Measurements from ENCODE around the gene CTNNA3. TPM values are rescaled to one million over a fixed set of nuclear protein-coding genes. Genes with fewer than 3 reads are reported as not detected.

The CTNNA3 gene
- total RNA-seq, 1 experiment from 2014 or later: 0.85 TPM

DNA sequence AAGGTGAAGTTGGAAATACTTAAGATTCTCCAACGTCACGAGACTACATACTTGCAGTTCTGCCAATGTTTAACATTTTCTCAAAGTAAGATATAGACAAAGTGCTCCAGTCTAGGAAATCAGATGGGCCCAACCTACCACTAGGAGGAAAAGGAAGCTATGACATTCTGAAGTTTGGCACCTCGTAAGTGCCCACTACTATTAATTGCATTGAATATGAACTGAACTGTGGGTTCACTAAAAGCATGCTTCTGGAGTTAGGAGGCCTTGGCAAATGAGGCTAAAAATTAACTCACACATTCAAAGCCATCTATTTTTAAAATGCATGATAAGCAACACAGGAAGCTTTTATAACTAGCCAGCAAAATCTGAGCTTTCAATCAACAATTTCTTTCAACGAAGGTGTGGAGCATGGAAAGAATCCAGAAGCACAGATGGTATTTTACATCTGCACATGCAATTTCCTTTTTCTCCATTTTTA lies 620.5 kb downstream of the CTNNA3 start:
- H3K9me3 ChIP-seq (ENCODE audit: control insufficient read depth, insufficient read depth, low read depth, low read length): no peaks in the 10 kb centered on the region
- H3K4me3 ChIP-seq (ENCODE audit: low read depth in 2 of 2, low read length in 2 of 2): no peak overlapping the region
- TF ChIP-seq SIN3A (IDR thresholded peaks at IDR 0.05; ENCODE audit: borderline replicate concordance, insufficient read depth, low read depth, low read length): no peak
- TF ChIP-seq, protein P1, sequence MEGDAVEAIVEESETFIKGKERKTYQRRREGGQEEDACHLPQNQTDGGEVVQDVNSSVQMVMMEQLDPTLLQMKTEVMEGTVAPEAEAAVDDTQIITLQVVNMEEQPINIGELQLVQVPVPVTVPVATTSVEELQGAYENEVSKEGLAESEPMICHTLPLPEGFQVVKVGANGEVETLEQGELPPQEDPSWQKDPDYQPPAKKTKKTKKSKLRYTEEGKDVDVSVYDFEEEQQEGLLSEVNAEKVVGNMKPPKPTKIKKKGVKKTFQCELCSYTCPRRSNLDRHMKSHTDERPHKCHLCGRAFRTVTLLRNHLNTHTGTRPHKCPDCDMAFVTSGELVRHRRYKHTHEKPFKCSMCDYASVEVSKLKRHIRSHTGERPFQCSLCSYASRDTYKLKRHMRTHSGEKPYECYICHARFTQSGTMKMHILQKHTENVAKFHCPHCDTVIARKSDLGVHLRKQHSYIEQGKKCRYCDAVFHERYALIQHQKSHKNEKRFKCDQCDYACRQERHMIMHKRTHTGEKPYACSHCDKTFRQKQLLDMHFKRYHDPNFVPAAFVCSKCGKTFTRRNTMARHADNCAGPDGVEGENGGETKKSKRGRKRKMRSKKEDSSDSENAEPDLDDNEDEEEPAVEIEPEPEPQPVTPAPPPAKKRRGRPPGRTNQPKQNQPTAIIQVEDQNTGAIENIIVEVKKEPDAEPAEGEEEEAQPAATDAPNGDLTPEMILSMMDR (IDR thresholded peaks at IDR 0.05): no peak
- no peak for TF ChIP-seq POLR2AphosphoS5 (IDR thresholded peaks at IDR 0.05; ENCODE audit: low read depth, low read length)
- TF ChIP-seq REST (IDR thresholded peaks at IDR 0.05; ENCODE audit: insufficient read depth in 1 of 2, low read depth in 2 of 2, low read length in 1 of 2): no peak
- TF ChIP-seq TCF7L2 (IDR thresholded peaks at IDR 0.05; ENCODE audit: low read depth, low read length): no peak
- DNase-seq (ENCODE audit: low read depth, low spot score) (no peak), ATAC-seq (no peak)
- intact Hi-C loops (cut with micrococcal nuclease; ENCODE audit: unreplicated experiment): no loop called here
- in situ Hi-C loops (cut with HindIII; ENCODE audit: low pct_unique_long_range_greater_than_20kb, low sequenced_read_pairs): no loop called here
- H3K4me1 ChIP-seq (ENCODE audit: control insufficient read depth, insufficient read depth, low read length): no peaks in the 10 kb centered on the region
- BruUV-seq (replicated peaks): no TSS peak
- H3K27ac ChIP-seq (ENCODE audit: low read length): no peak overlapping the region
- CTCF ChIA-PET: no interaction called here
- no peaks in the 10 kb centered on the region for H3K36me3 ChIP-seq (ENCODE audit: control insufficient read depth, insufficient read depth, low read length)
- POLR2A ChIA-PET: no interaction called here
- H3K27me3 ChIP-seq (ENCODE audit: control insufficient read depth, insufficient read depth, low read length): no peaks in the 10 kb centered on the region

- Histone ChIP-seq H3K36me3 (ENCODE audit: control insufficient read depth, insufficient read depth, low read length) (no peaks in the 10 kb centered on the region), H3K4me3 (ENCODE audit: low read depth in 2 of 2, low read length in 2 of 2) (no peak overlapping the region), H3K9me3 (ENCODE audit: control insufficient read depth, insufficient read depth, low read depth, low read length) (no peaks in the 10 kb centered on the region), H3K27me3 (ENCODE audit: control insufficient read depth, insufficient read depth, low read length) (no peaks in the 10 kb centered on the region), H3K4me1 (ENCODE audit: control insufficient read depth, insufficient read depth, low read length) (no peaks in the 10 kb centered on the region), H3K27ac (ENCODE audit: low read length) (no peak overlapping the region)
- CTCF ChIA-PET: no interaction called here
- POLR2A ChIA-PET: no interaction called here
- no peak for ATAC-seq
- TF ChIP-seq, protein P1 (IDR thresholded peaks at IDR 0.05): no peak
- TF ChIP-seq REST (IDR thresholded peaks at IDR 0.05; ENCODE audit: insufficient read depth in 1 of 2, low read depth in 2 of 2, low read length in 1 of 2) (no peak), TCF7L2 (IDR thresholded peaks at IDR 0.05; ENCODE audit: low read depth, low read length) (no peak), POLR2AphosphoS5 (IDR thresholded peaks at IDR 0.05; ENCODE audit: low read depth, low read length) (no peak), SIN3A (IDR thresholded peaks at IDR 0.05; ENCODE audit: borderline replicate concordance, insufficient read depth, low read depth, low read length) (no peak)
- BruUV-seq (replicated peaks): no TSS peak
- in situ Hi-C loops (cut with HindIII; ENCODE audit: low pct_unique_long_range_greater_than_20kb, low sequenced_read_pairs) (no loop called here), intact Hi-C loops (cut with micrococcal nuclease; ENCODE audit: unreplicated experiment) (no loop called here)
- DNase-seq (ENCODE audit: low read depth, low spot score): no peak
Observed at GRCh38 chr10:67072654-67073053, 623.3 kb downstream of the CTNNA3 start.
